Thyroid gland (tissue), 4 donors: ENCODE results near the gene BTBD9.

ENCODE experiments used
- POLR2A ChIP-seq, 2 donors: fragments of 450-650 bp; IDR thresholded peaks; one replicate each; pipeline ENCODE4 v1.6.1; 2017; ENCODE audit warnings: antibody characterized with exemption in 2 of 2, mild to moderate bottlenecking in 2 of 2, moderate library complexity in 1 of 2
- TF ChIP-seq, protein P1 (sequence below), 6 experiments: fragments of 200-600 bp in 3 of 6; fragments of 450-650 bp in 3 of 6; sonication (generic) in 3 of 6; IDR thresholded peaks; one replicate each; pipeline ENCODE4 v1.5.1; 2016 to 2019; ENCODE audit warnings: antibody characterized with exemption in 6 of 6, mild to moderate bottlenecking in 2 of 6, inconsistent platforms in 1 of 6, moderate library complexity in 1 of 6

DNA sequence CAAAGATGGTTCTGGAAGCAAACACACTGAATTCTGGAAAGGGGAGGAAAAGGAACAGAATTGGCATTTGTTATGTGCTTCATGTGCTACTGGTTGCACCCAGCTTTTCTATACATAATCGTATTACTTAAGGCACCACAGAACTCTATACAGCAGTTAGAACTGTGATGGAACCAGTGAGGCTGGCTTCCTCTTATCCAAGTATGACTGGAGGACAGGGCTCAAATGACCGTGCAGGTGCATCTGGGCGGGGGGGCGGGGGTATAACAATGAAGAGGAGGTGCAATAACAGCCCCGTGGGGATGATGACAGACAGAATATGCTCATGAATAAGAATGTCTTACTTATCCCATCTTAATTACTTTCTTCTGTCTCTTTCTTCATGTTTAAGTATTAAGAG lies 144.2 kb downstream of the BTBD9 start:
- TF ChIP-seq POLR2A (IDR thresholded peaks at IDR 0.05): no peak
- TF ChIP-seq, protein P1, sequence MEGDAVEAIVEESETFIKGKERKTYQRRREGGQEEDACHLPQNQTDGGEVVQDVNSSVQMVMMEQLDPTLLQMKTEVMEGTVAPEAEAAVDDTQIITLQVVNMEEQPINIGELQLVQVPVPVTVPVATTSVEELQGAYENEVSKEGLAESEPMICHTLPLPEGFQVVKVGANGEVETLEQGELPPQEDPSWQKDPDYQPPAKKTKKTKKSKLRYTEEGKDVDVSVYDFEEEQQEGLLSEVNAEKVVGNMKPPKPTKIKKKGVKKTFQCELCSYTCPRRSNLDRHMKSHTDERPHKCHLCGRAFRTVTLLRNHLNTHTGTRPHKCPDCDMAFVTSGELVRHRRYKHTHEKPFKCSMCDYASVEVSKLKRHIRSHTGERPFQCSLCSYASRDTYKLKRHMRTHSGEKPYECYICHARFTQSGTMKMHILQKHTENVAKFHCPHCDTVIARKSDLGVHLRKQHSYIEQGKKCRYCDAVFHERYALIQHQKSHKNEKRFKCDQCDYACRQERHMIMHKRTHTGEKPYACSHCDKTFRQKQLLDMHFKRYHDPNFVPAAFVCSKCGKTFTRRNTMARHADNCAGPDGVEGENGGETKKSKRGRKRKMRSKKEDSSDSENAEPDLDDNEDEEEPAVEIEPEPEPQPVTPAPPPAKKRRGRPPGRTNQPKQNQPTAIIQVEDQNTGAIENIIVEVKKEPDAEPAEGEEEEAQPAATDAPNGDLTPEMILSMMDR (IDR thresholded peaks at IDR 0.05): no peak
